D721Med (cell line): ENCODE data around the gene ENTREP1.

Experiments used
- DNase-seq: peaks from one replicate; pipeline ENCODE4 v3.0.0; 2011; ENCODE audit warnings: low spot score; ENCODE audit not compliant: insufficient read length
- FAIRE-seq: peaks from 2 replicates; lab custom pipeline; 2011; peaks lifted over from hg19 to GRCh38; lab: Jason Lieb, UNC
- CTCF ChIP-seq: IDR thresholded peaks from 2 replicates; pipeline ENCODE4 v1.5.1; 2012; ENCODE audit warnings: mild to moderate bottlenecking, control low read depth; ENCODE audit not compliant: insufficient read depth; ENCODE audit errors: missing control alignments

Gene ENTREP1

GRCh38 chr9:69307446-69308205 is 17.4 kb upstream of the ENTREP1 start:
- FAIRE-seq = no peak
- DNase-seq = no peak
- TF ChIP-seq CTCF = no peak

- FAIRE-seq = no peak
- no peak for TF ChIP-seq CTCF
- no peak for DNase-seq
These were observed 16.6 kb upstream of the ENTREP1 start for GRCh38 chr9:69308206-69308931.

- no peak for DNase-seq
- TF ChIP-seq CTCF = no peak
- no peak for FAIRE-seq
These were observed 11.8 kb upstream of the ENTREP1 start for GRCh38 chr9:69313175-69313574.

GRCh38 chr9:69314547-69314946 is 10.5 kb upstream of the ENTREP1 start:
- no peak for FAIRE-seq
- no peak for DNase-seq
- no peak for TF ChIP-seq CTCF

GRCh38 chr9:69317081-69317480 is 7.9 kb upstream of the ENTREP1 start:
- TF ChIP-seq CTCF = no peak
- FAIRE-seq (no peak), DNase-seq (no peak)

GRCh38 chr9:69317894-69318293 is 7.1 kb upstream of the ENTREP1 start:
- no peak for FAIRE-seq
- no peak for TF ChIP-seq CTCF

More at GRCh38 chr9:69317894-69318293, 7.1 kb upstream of the ENTREP1 start:
- DNase-seq = no peak
